ENCODE data around the gene CFLAR. TPM values are rescaled to one million over a fixed set of nuclear protein-coding genes. Genes with fewer than 3 reads are reported as not detected.

CFLAR gene
- total RNA-seq, 1 experiment from 2014 or later = 70.1 TPM

DNA sequence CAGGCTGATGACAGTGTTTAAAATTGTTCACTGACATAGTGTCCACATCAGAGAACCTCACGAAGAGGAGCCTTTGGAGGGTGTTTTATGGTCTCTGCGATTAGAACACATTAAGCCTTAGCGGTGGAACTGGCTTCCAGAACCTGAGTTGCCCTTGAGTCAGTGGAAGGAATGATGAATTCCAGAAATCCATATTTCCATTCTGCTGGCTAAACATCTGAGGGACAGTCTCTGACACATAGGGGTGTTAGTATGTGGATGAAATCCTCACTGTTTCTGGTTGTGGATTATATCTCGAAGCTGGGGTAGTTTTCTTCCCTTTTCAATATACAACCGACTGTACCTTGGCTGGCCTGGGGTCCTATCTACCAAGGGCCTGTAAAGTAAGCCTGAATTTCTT lies 71.0 kb downstream of the CFLAR start:
- H3K36me3 Mint-ChIP-seq (ENCODE audit: insufficient read depth, unreplicated experiment) = no peaks in the 10 kb centered on the region
- peaks cover 5% of the 10 kb centered on the region for H3K4me1 Mint-ChIP-seq (ENCODE audit: insufficient read depth, unreplicated experiment)
- H3K27me3 Mint-ChIP-seq (ENCODE audit: insufficient read depth, unreplicated experiment) = no peaks in the 10 kb centered on the region
- BruUV-seq (replicated peaks) = no TSS peak
- H3K27ac Mint-ChIP-seq (ENCODE audit: low read depth, unreplicated experiment) = no peak overlapping the region
- ChIA-PET CTCF (no interaction called here), POLR2A (no interaction called here)
- H3K4me3 Mint-ChIP-seq (ENCODE audit: unreplicated experiment) = no peak overlapping the region
- intact Hi-C loops (cut with micrococcal nuclease) = no loop called here
- TF ChIP-seq, protein P1, sequence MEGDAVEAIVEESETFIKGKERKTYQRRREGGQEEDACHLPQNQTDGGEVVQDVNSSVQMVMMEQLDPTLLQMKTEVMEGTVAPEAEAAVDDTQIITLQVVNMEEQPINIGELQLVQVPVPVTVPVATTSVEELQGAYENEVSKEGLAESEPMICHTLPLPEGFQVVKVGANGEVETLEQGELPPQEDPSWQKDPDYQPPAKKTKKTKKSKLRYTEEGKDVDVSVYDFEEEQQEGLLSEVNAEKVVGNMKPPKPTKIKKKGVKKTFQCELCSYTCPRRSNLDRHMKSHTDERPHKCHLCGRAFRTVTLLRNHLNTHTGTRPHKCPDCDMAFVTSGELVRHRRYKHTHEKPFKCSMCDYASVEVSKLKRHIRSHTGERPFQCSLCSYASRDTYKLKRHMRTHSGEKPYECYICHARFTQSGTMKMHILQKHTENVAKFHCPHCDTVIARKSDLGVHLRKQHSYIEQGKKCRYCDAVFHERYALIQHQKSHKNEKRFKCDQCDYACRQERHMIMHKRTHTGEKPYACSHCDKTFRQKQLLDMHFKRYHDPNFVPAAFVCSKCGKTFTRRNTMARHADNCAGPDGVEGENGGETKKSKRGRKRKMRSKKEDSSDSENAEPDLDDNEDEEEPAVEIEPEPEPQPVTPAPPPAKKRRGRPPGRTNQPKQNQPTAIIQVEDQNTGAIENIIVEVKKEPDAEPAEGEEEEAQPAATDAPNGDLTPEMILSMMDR (IDR thresholded peaks at IDR 0.05; ENCODE audit: unreplicated experiment) = no peak
- no peaks in the 10 kb centered on the region for H3K9me3 Mint-ChIP-seq (ENCODE audit: unreplicated experiment)
- DNase-seq (ENCODE audit: unreplicated experiment) = no peak

DNA sequence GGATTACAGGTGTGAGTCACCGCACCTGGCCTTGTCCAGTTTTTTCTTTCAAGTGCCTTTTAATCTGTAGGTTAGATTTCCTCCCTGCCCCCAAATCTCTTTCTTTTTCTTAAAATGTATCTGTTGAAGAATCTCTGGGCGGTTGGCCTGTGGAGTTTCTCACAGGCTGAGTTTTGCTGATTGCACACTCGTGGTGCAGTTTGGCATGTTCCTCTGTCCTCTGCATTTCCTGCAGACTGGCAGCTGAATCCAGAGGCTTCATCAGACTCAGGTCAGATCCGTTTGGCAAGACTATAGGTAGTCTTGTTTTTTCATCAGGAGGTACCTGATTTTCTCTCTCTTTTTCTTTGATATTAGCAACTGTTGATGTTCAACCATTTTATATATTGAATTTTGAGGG lies 72.5 kb downstream of the CFLAR start:
- POLR2A ChIA-PET = no interaction called here
- H3K9me3 Mint-ChIP-seq (ENCODE audit: unreplicated experiment) = no peaks in the 10 kb centered on the region
- peaks cover 5% of the 10 kb centered on the region for H3K4me1 Mint-ChIP-seq (ENCODE audit: insufficient read depth, unreplicated experiment)
- intact Hi-C loops (cut with micrococcal nuclease) = no loop called here
- DNase-seq (ENCODE audit: unreplicated experiment) = no peak
- BruUV-seq (replicated peaks) = no TSS peak
- no peaks in the 10 kb centered on the region for H3K27me3 Mint-ChIP-seq (ENCODE audit: insufficient read depth, unreplicated experiment)
- no peaks in the 10 kb centered on the region for H3K36me3 Mint-ChIP-seq (ENCODE audit: insufficient read depth, unreplicated experiment)
- no peak overlapping the region for H3K4me3 Mint-ChIP-seq (ENCODE audit: unreplicated experiment)
- CTCF ChIA-PET = no interaction called here
- TF ChIP-seq, protein P1 (IDR thresholded peaks at IDR 0.05; ENCODE audit: unreplicated experiment) = no peak
- no peak overlapping the region for H3K27ac Mint-ChIP-seq (ENCODE audit: low read depth, unreplicated experiment)

- no TSS peak for BruUV-seq (replicated peaks)
- CTCF ChIA-PET = interaction anchor here (0.7 kb wide), 1 partner anchor 615 kb away, joined by 6 read pairs; no protein-coding TSS in a partner anchor
These were observed 75.3 kb downstream of the CFLAR start for GRCh38 chr2:201191132-201191875.

DNA sequence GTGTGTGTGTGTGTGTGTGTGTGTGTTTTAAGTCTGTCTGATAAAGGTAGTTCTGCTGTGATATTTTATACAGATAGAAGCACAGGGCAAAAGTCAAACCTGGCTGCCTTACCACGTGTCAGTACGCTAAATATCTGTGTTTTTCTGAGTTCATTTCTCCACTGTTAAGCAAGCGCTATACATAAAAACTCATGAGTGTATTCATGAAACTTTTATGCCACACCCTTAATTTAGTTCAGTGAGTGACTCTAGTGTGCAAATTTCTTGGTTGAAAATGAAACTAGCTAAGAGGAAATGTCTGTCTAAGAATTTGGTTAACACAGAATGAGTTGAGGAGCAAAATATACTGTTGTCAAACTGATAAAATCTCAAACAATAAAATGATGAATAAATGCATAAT lies 78.1 kb downstream of the CFLAR start:
- no TSS peak for BruUV-seq (replicated peaks)
- TF ChIP-seq, protein P1 (IDR thresholded peaks at IDR 0.05; ENCODE audit: unreplicated experiment) = no peak
- intact Hi-C loops (cut with micrococcal nuclease) = no loop called here
- no peak overlapping the region for H3K27ac Mint-ChIP-seq (ENCODE audit: low read depth, unreplicated experiment)
- DNase-seq (ENCODE audit: unreplicated experiment) = no peak
- no peaks in the 10 kb centered on the region for H3K9me3 Mint-ChIP-seq (ENCODE audit: unreplicated experiment)
- POLR2A ChIA-PET = interaction anchor here (0.7 to 2.0 kb wide), 3 partner anchors 26 to 406 kb away, joined by 3 to 10 read pairs (median 4); no protein-coding TSS in a partner anchor
- no peaks in the 10 kb centered on the region for H3K27me3 Mint-ChIP-seq (ENCODE audit: insufficient read depth, unreplicated experiment)
- H3K36me3 Mint-ChIP-seq (ENCODE audit: insufficient read depth, unreplicated experiment) = no peaks in the 10 kb centered on the region
- CTCF ChIA-PET = interaction anchor here (0.7 to 1.0 kb wide), 3 partner anchors 13 to 866 kb away, joined by 3 to 4 read pairs (median 3); no protein-coding TSS in a partner anchor
- no peak overlapping the region for H3K4me3 Mint-ChIP-seq (ENCODE audit: unreplicated experiment)
- H3K4me1 Mint-ChIP-seq (ENCODE audit: insufficient read depth, unreplicated experiment) = peaks cover 5% of the 10 kb centered on the region

More at GRCh38 chr2:201191132-201191875, 75.3 kb downstream of the CFLAR start:
- POLR2A ChIA-PET = interaction anchor here (0.8 to 1.5 kb wide), 3 partner anchors 9 to 74 kb away, joined by 4 read pairs; partner anchors contain the start of gene CASP10
- peaks cover 5% of the 10 kb centered on the region for H3K4me1 Mint-ChIP-seq (ENCODE audit: insufficient read depth, unreplicated experiment)
- H3K27ac Mint-ChIP-seq (ENCODE audit: low read depth, unreplicated experiment) = no peak overlapping the region
- no peaks in the 10 kb centered on the region for H3K27me3 Mint-ChIP-seq (ENCODE audit: insufficient read depth, unreplicated experiment)
- intact Hi-C loops (cut with micrococcal nuclease) = no loop called here
- DNase-seq (ENCODE audit: unreplicated experiment) = no peak
- no peak overlapping the region for H3K4me3 Mint-ChIP-seq (ENCODE audit: unreplicated experiment)
- no peaks in the 10 kb centered on the region for H3K9me3 Mint-ChIP-seq (ENCODE audit: unreplicated experiment)
- TF ChIP-seq, protein P1 (IDR thresholded peaks at IDR 0.05; ENCODE audit: unreplicated experiment) = no peak
- H3K36me3 Mint-ChIP-seq (ENCODE audit: insufficient read depth, unreplicated experiment) = no peaks in the 10 kb centered on the region

Measured in MCF 10A (cell line).